ENCODE measurements around the gene MSL2.

- TF ChIP-seq, protein P1, sequence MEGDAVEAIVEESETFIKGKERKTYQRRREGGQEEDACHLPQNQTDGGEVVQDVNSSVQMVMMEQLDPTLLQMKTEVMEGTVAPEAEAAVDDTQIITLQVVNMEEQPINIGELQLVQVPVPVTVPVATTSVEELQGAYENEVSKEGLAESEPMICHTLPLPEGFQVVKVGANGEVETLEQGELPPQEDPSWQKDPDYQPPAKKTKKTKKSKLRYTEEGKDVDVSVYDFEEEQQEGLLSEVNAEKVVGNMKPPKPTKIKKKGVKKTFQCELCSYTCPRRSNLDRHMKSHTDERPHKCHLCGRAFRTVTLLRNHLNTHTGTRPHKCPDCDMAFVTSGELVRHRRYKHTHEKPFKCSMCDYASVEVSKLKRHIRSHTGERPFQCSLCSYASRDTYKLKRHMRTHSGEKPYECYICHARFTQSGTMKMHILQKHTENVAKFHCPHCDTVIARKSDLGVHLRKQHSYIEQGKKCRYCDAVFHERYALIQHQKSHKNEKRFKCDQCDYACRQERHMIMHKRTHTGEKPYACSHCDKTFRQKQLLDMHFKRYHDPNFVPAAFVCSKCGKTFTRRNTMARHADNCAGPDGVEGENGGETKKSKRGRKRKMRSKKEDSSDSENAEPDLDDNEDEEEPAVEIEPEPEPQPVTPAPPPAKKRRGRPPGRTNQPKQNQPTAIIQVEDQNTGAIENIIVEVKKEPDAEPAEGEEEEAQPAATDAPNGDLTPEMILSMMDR (IDR thresholded peaks at IDR 0.05) = no peak
- no peak for TF ChIP-seq POLR2A (IDR thresholded peaks at IDR 0.05)
These were observed 25.0 kb downstream of the MSL2 start for GRCh38 chr3:136171097-136171542.

Measured in testis (tissue), 2 donors.